GM20000 (cell line): ENCODE results near the gene GPR25.

ENCODE experiments used
- DNase-seq: peaks from one replicate; pipeline ENCODE4 v3.0.0; 2012; ENCODE audit warnings: low spot score
- CTCF ChIP-seq: IDR thresholded peaks from 2 replicates; pipeline ENCODE4 v1.5.1; 2012; ENCODE audit warnings: mild to moderate bottlenecking, control low read depth; ENCODE audit errors: extremely low read depth, missing control alignments

Gene GPR25

GRCh38 chr1:200901796-200902444 is 29.1 kb downstream of the GPR25 start:
- no peak for TF ChIP-seq CTCF
- DNase-seq: no peak

- no peak for DNase-seq
- TF ChIP-seq CTCF: no peak
Measured at GRCh38 chr1:200903793-200904192, 31.0 kb downstream of the GPR25 start.

- no peak for TF ChIP-seq CTCF
- DNase-seq: no peak
Measured at GRCh38 chr1:200904772-200905171, 32.0 kb downstream of the GPR25 start.

- TF ChIP-seq CTCF: no peak
- no peak for DNase-seq
Measured at GRCh38 chr1:200905411-200906052, 32.8 kb downstream of the GPR25 start.

GRCh38 chr1:200906491-200906890 is 33.7 kb downstream of the GPR25 start:
- DNase-seq: no peak
- no peak for TF ChIP-seq CTCF

- peak; percentile 82 for DNase-seq
Measured at GRCh38 chr1:200907611-200908097, 34.9 kb downstream of the GPR25 start.

More at GRCh38 chr1:200907611-200908097, 34.9 kb downstream of the GPR25 start:
- no peak for TF ChIP-seq CTCF
